A549 treated with CpdA at 1 μM for 4 hours (cell line): ENCODE results near the gene GSTK1. TPM values are rescaled to one million over a fixed set of nuclear protein-coding genes. Genes with fewer than 3 reads are reported as not detected.

Experiments
- total RNA-seq: library from RNA; stranded (reverse); fragments of 200-300 nt; extraction: Qiagen RNA extraction; gene quantifications from 5 replicates; pipeline ENCODE4 v1.2.3, GENCODE V29; 2022; ENCODE audit warnings: low read depth

Gene GSTK1
- 107 to 120 TPM (median 118 TPM) in 5 replicates for total RNA-seq

DNA sequence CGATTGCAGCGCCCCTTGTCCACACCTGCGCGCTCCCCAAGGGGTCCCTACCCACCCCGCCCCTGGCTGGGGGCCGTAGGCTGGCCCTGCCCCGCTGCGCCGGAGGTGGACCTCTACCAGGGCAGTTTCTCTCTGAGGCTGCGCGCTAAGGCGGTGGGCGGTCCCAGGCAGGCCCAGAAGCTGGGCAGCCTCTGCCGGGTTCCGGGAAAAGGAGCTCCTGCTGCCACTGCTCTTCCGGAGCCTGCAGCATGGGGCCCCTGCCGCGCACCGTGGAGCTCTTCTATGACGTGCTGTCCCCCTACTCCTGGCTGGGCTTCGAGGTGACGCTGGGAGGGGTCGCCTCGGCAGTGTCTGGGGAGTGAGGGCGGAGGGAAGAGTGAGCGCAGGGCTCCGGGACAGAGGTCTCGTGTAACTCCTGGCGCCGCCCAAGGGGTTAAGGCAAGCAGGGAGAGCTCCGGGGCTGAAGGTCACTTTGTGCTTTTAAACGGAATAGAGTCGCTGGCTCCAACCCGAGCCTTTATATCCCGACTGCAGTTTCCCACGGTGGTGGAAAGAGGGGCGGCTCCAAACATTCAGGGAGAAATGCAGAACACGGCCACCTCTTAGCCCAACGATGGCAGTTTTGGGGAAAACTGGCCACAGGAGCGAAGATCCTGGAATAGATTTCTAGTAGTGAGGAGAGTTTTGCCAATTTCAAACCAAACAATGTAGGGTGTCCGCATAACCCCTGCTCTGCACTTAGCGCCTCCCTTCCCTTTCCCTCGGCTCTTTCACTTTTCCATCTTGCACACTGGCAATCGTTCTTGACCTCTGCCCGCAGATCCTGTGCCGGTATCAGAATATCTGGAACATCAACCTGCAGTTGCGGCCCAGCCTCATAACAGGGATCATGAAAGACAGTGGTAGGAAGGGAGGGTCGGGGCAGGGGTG is at the start of gene GSTK1:
TSS of gene GSTK1 (plus strand) at position 176 of the 930 bp plus-strand sequence. CDS start at position 249, 73 bp downstream.

DNA sequence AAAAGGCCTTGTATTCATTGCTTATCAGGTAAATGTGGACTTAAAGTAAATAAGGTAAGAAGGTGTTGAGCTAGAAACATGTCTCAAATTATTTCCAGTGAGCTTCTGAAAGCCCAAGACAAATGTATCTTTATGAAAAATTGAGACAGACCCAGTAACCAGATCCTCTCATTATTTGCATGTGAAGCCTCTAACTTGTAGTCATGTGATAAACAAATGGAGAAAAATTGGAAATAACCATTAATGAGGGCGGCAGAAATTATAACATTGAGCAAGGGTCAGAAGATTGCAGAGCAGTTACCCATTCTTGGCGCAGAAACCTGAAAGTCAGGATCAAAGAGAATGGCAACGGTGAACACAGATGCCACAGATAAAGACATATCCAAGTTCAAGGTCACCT is 41.5 kb upstream of the GSTK1 start, which contains the start of gene TAS2R40:
TSS of gene TAS2R40 (plus strand) at position 301 of the 400 bp plus-strand sequence. CDS start at position 343, 42 bp downstream.

DNA sequence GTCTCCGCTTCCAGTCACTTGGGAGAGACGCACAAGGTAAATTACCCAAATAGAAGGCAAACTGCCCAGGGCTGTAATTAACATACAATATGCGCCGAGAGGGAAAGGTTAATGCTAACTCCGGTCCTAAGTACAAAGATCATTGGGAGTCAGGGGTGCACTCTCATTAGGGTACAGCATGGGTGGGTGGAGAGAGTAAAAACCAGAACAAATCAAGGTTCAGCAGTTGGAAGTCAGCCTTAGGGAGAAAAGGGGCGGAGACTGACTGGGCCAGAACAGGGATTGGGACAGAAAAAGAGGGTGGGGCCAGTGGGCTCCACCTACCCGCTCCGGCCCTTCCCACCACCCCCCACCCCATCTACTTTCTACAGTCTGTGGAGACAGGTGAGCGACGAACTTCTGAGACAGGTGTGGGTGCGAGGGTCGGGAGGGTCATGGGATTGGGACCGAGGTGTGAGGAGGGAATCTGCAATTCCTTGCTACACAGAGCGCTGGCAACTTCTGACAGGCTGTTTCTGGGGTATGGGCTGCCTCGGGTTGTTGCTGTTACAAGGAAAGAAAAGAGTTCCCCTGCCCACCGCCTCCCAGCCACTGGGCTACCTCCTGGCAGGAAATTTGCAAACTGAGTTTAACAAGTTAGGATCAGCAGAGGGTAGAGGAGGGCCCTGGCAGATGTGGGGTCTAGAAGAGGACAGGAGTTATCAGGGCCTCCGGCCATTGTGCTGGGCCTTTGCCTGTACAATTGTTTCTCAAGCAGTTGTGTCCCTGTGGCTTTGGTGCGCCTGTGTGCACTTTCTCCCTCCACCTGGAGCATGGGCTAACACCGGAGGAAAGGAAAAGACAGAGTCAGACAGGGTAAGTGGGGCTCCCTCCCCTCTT is 21.6 kb downstream of the GSTK1 start, which contains the start of gene TMEM139:
TSS of gene TMEM139 (plus strand) at position 368 of the 879 bp plus-strand sequence. CDS start 1,000 bp downstream, outside the sequence.

DNA sequence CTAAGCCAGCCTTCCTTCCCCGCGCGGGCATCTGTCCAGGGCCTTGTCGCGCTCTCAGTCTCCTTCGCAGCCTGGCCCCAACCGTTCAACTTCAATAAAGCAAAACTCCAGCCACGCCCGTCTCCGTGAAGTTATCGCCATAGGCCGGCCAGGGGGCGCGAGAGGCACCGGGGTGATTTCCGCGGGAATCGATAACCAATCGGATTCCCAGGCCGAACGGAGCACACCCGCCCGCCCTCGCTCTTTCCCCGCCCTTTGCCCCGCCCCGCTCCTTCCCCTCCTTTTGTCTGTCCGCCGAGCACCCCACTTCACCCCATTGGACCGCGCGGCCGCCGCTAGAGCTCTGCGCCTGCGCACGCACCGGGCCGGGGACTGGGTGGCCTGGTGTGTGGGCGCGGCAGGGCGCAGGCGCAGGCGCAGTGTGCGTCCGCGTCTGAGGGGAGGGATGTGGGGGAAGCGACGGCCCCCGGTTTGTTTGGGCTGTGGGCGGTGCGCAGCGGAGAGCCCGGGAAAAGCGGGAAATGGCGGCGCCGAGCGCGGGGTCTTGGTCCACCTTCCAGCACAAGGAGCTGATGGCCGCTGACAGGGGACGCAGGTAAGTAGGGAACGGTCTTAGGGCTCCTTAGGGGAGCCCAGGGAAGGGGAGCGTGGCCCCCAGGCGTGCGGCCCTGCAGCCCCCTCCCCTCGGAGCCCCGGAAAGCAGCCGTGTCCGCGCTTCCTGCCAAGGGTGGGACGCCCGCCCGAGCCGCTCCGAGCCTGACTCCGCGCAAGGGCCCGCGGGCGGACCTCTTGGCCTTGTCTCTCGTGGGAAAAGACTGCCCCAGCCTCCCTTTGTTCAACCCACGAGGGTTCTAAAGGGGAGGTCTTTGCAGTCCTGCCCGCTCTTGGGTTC is 24.9 kb downstream of the GSTK1 start, which contains the start of gene CASP2:
TSS of gene CASP2 (plus strand) at position 417 of the 892 bp plus-strand sequence. CDS start at position 522, 105 bp downstream.

DNA sequence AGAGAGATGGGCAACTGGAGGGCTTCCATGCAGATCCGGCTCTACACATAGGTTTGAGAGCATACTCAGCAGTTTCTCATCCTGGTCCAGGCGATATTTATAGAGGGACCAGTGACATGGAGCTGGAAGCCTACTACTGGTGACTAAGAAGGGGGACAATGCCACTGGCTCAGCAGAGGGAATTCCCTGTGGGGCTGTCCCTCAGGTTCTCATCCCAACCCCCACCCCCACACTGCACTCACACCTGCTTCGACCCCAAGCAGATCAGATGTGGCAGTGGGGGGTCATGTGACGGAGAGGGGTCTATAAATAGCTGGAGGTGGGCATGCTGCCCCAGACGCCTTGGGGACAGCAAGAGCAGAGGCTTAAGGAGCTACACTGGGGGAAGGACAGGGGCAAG is 52.5 kb downstream of the GSTK1 start, which contains the start of gene CLCN1:
TSS of gene CLCN1 (plus strand) at position 336 of the 400 bp plus-strand sequence. CDS start 102 bp downstream, outside the sequence.

Other genes with a start within 250 kb of the GSTK1 start
- not detected in 5 replicates for gene OR9A2, start 236.3 kb upstream of the GSTK1 start, total RNA-seq
- not detected in 5 replicates for gene OR6V1, start 211.1 kb upstream of the GSTK1 start, total RNA-seq
- not detected in 5 replicates for gene PIP, start 131.4 kb upstream of the GSTK1 start, total RNA-seq
- gene TAS2R39, start 80.0 kb upstream of the GSTK1 start, total RNA-seq, result not detected in 5 replicates
- gene TAS2R40, start 41.4 kb upstream of the GSTK1 start, total RNA-seq, result not detected in 5 replicates
- gene TMEM139, start 21.5 kb downstream of the GSTK1 start, total RNA-seq, result 0.48 to 1.1 TPM (median 1.0 TPM) in 5 replicates
- 17.8 to 27.9 TPM (median 21.0 TPM) in 5 replicates for gene CASP2, start 24.9 kb downstream of the GSTK1 start, total RNA-seq
- 0.05 TPM in 1 of 5 replicates, not detected in the others for gene CLCN1, start 52.7 kb downstream of the GSTK1 start, total RNA-seq
- gene FAM131B, start 99.3 kb downstream of the GSTK1 start, total RNA-seq, result 0.48 to 0.73 TPM (median 0.54 TPM) in 5 replicates
- gene ZYX, start 117.9 kb downstream of the GSTK1 start, total RNA-seq, result 152 to 207 TPM (median 183 TPM) in 5 replicates
- not detected in 5 replicates for gene EPHA1, start 145.4 kb downstream of the GSTK1 start, total RNA-seq
- not detected in 5 replicates for gene TAS2R60, start 180.0 kb downstream of the GSTK1 start, total RNA-seq
- not detected in 5 replicates for gene TAS2R41, start 214.4 kb downstream of the GSTK1 start, total RNA-seq